ENCODE measurements around the gene RPL7L1.

Gene RPL7L1

DNA sequence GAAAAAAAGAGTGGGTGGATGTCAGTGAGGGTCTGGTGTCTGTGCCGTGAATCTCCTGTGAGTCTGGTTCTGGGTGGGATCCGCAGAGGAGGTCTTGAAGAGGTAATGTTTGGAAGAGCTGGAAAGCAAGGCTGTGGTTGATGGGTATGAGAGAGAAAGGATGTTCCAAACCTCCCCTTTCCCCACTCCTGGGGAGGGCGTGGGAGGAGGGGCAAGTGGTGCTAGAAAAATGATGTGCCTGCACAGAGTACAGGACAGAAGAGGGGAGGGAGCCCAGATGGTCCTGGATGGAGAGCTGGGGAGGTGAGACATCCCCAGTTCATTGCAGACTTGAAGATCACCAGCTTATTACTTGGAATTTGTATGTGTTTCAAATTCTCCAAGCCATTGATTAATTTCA, 53.0 kb downstream of the RPL7L1 start:
- H3K4me1 Mint-ChIP-seq (ENCODE audit: low read depth): peaks cover 35% of the 10 kb centered on the region
- peak overlapping the region; percentile 14 for H3K4me3 Mint-ChIP-seq
- H3K36me3 Mint-ChIP-seq (ENCODE audit: low read depth): peaks cover 44% of the 10 kb centered on the region
- no peak overlapping the region for H3K27ac Mint-ChIP-seq
- DNase-seq (ENCODE audit: low spot score): no peak
- H3K27me3 Mint-ChIP-seq (ENCODE audit: low read depth): no peaks in the 10 kb centered on the region
- no peaks in the 10 kb centered on the region for H3K9me3 Mint-ChIP-seq

DNA sequence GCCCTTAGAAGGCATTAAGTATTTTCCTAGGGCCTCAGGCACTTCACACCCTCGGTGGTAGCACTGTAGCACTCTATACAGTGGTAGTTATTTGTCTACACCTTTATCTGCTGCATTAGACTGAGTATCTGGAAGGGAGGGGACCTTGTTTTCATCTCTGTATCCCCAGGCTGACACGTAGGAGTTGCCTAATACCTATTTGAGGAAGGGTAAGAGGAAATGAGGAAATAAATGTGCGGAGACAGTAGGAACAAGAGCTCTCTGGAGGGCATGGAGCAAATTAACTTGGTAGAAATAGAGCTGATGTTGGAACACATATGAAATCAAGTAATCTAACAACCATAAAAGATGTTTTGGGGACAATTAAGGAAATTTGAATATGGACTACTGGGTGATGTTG, 53.8 kb downstream of the RPL7L1 start:
- Mint-ChIP-seq H3K9me3 (no peaks in the 10 kb centered on the region), H3K27ac (no peak overlapping the region), H3K4me1 (ENCODE audit: low read depth) (peaks cover 35% of the 10 kb centered on the region), H3K36me3 (ENCODE audit: low read depth) (peaks cover 52% of the 10 kb centered on the region), H3K27me3 (ENCODE audit: low read depth) (no peaks in the 10 kb centered on the region), H3K4me3 (peak overlapping the region; percentile 14)
- DNase-seq (ENCODE audit: low spot score): no peak

DNA sequence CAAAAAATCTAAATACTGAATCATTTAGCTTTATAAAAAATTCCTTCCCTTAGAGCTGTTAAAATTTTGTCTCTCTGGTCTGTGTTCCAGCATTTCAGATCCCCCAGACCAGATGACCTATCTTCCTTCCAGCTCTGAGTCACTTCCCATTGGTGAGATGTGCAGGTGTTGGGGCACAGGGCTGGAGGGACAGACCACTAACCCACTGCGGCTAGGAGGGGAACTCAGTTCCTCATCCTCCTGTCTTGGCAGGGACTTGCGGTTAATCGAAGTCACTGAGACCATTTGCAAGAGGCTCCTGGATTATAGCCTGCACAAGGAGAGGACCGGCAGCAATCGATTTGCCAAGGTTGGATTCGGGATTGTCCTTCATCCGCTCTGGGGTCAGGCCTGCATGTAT, 55.9 kb downstream of the RPL7L1 start:
- H3K36me3 Mint-ChIP-seq (ENCODE audit: low read depth): peaks cover 55% of the 10 kb centered on the region
- H3K27me3 Mint-ChIP-seq (ENCODE audit: low read depth): no peaks in the 10 kb centered on the region
- H3K4me3 Mint-ChIP-seq: no peak overlapping the region
- DNase-seq (ENCODE audit: low spot score): no peak
- H3K4me1 Mint-ChIP-seq (ENCODE audit: low read depth): peaks cover 25% of the 10 kb centered on the region
- H3K27ac Mint-ChIP-seq: no peak overlapping the region
- no peaks in the 10 kb centered on the region for H3K9me3 Mint-ChIP-seq

DNA sequence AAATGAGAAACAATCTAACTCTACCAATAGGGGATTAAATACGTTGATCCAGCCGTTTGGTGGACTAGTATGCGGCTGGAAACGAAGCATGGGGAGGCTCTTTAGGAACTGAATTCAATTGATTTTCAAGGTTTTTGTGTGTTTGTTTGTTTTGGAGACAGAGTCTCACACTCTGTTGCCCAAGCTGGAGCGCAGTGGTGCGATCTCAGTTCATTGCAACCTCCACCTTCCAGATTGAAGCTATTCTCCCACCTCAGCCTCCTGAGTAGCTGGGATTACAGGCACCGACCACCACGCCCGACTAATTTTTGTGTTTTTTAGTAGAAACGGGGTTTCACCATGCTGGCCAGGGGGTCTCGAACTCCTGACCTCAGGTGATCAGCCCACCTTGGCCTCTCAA, 57.0 kb downstream of the RPL7L1 start:
- Mint-ChIP-seq H3K9me3 (no peaks in the 10 kb centered on the region), H3K4me3 (no peak overlapping the region), H3K36me3 (ENCODE audit: low read depth) (peaks cover 56% of the 10 kb centered on the region), H3K27ac (no peak overlapping the region), H3K4me1 (ENCODE audit: low read depth) (peaks cover 18% of the 10 kb centered on the region), H3K27me3 (ENCODE audit: low read depth) (no peaks in the 10 kb centered on the region)
- no peak for DNase-seq (ENCODE audit: low spot score)

DNA sequence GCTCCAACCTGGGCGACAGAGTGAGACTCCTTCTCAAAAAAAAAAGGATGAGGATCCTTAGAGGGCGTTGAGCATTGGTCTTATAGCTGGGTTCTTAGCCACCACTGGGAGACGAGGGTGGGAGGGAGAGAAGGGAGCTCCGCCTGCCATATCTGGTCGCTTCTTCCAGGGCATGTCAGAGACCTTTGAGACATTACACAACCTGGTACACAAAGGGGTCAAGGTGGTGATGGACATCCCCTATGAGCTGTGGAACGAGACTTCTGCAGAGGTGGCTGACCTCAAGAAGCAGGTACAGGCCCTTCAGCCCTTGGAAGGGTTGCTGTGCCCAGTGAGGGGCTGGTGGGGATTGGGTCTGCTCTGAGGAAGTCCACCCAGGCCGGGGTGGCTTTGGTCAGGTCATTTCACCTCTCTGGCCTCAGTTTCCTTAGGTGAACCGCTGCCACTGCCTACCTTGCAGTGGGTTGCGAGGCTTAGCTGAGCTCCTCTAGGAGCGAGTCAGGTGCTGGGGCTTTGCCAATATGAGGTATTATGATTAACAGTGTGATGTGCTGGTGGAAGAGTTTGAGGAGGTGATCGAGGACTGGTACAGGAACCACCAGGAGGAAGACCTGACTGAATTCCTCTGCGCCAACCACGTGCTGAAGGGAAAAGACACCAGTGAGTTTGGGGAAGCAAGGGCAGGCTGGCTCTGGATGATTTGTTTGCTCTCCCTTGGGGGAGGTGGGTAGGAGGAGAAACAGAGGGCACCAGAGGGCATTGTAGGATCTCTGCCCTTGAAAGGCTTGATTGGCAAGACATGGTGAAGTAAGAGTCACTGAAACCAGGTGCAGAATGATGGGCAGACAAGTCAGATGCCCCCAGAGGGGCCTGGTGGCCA, 58.4 kb downstream of the RPL7L1 start:
- H3K27me3 Mint-ChIP-seq (ENCODE audit: low read depth): no peaks in the 10 kb centered on the region
- H3K4me1 Mint-ChIP-seq (ENCODE audit: low read depth): peaks cover 7% of the 10 kb centered on the region
- peaks cover 51% of the 10 kb centered on the region for H3K36me3 Mint-ChIP-seq (ENCODE audit: low read depth)
- H3K9me3 Mint-ChIP-seq: no peaks in the 10 kb centered on the region
- no peak overlapping the region for H3K4me3 Mint-ChIP-seq
- peak overlapping the region; percentile 3 for H3K27ac Mint-ChIP-seq
- DNase-seq (ENCODE audit: low spot score): no peak

DNA sequence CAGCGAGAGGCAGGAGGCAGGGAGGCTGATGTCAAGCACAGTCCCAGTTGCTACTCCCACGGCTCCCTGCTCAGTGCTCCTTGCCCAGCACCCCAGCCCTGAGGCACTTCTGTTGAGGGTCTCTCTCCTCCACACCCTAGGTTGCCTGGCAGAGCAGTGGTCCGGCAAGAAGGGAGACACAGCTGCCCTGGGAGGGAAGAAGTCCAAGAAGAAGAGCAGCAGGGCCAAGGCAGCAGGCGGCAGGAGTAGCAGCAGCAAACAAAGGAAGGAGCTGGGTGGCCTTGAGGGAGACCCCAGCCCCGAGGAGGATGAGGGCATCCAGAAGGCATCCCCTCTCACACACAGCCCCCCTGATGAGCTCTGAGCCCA, 59.0 kb downstream of the RPL7L1 start:
- no peaks in the 10 kb centered on the region for H3K9me3 Mint-ChIP-seq
- peaks cover 47% of the 10 kb centered on the region for H3K36me3 Mint-ChIP-seq (ENCODE audit: low read depth)
- DNase-seq (ENCODE audit: low spot score): no peak
- H3K27me3 Mint-ChIP-seq (ENCODE audit: low read depth): no peaks in the 10 kb centered on the region
- no peak overlapping the region for H3K4me3 Mint-ChIP-seq
- no peak overlapping the region for H3K27ac Mint-ChIP-seq
- H3K4me1 Mint-ChIP-seq (ENCODE audit: low read depth): peaks cover under 1% of the 10 kb centered on the region

DNA sequence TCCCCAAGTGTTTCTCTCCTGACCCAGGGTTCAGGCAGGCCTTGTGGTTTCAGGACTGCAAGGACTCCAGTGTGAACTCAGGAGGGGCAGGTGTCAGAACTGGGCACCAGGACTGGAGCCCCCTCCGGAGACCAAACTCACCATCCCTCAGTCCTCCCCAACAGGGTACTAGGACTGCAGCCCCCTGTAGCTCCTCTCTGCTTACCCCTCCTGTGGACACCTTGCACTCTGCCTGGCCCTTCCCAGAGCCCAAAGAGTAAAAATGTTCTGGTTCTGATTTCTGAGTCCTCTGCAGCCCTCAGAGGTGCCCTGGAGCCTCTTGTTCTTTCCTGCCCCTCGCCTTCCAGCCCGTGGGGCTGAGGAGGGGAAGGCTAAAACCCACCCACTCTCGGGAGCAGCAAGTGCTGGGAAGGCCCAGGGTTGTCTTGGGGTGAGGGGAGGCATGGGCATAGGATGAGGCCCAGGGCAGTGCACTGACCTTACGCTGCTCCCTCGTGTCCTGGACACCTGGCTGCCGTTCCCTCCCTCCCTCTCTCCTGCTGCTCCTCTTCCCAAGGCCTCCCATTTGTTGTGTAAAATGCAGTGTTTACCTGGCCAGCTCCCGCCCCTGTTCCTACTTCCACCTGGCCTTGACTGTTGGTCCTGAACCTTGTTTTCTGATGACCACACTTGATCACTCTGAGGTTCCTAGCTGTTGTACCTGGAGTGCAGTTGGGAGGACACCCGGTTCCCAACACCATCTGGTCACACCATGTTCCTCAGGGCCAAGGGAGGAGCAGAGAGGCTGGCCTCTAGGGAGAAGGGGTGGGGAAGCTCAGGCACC, 59.8 kb downstream of the RPL7L1 start:
- no peak for DNase-seq (ENCODE audit: low spot score)
- no peaks in the 10 kb centered on the region for H3K9me3 Mint-ChIP-seq
- H3K27me3 Mint-ChIP-seq (ENCODE audit: low read depth): no peaks in the 10 kb centered on the region
- H3K4me1 Mint-ChIP-seq (ENCODE audit: low read depth): no peaks in the 10 kb centered on the region
- peak overlapping the region; percentile 60 for H3K27ac Mint-ChIP-seq
- H3K36me3 Mint-ChIP-seq (ENCODE audit: low read depth): peaks cover 49% of the 10 kb centered on the region
- no peak overlapping the region for H3K4me3 Mint-ChIP-seq
